ENCODE results near the gene SPSB3. TPM values are rescaled to one million over a fixed set of nuclear protein-coding genes. Genes with fewer than 3 reads are reported as not detected.

SPSB3 gene
- total and polyA plus RNA-seq, 2 of the 4 experiments (the other 2 are of a cell fraction): 9.1 to 30.8 TPM

- DNase-seq: no peak
- BruUV-seq (replicated peaks): no TSS peak
Measured at GRCh38 chr16:1778200-1779179, 3.9 kb downstream of the SPSB3 start.

More at GRCh38 chr16:1778200-1779179, 3.9 kb downstream of the SPSB3 start:
- Histone ChIP-seq H3K4me1 (ENCODE audit: control insufficient read depth, insufficient read depth, low read length) (peaks cover 11% of the 10 kb centered on the region), H3K9me3 (ENCODE audit: control insufficient read depth, insufficient read depth, low read length) (no peaks in the 10 kb centered on the region), H3K4me3 (ENCODE audit: insufficient read depth, low read depth, low read length) (no peak overlapping the region), H3K79me1 (ENCODE audit: low read depth in 1 of 2, low read length in 2 of 2) (peaks cover 9 to 61% of the 10 kb centered on the region in 2 experiments), H2BK20ac (ENCODE audit: low read depth, low read length) (no peak overlapping the region), H3K14ac (replicated peaks; ENCODE audit: low read depth, low read length) (no peak overlapping the region), H4K91ac (ENCODE audit: insufficient read depth, low read depth, low read length) (no peak overlapping the region), H3K27ac (ENCODE audit: insufficient read depth, low read length) (no peak overlapping the region), H2BK120ac (ENCODE audit: low read depth, low read length) (no peak overlapping the region), H3K4me2 (ENCODE audit: low read depth, low read length) (no peak overlapping the region), H3K4ac (ENCODE audit: low read depth, low read length) (no peak overlapping the region), H3K36me3 (ENCODE audit: control insufficient read depth, insufficient read depth, low read length) (peaks cover 31% of the 10 kb centered on the region), H3K9ac (ENCODE audit: low read depth, low read length) (no peak overlapping the region), H2AK5ac (ENCODE audit: low read depth, low read length) (no peak overlapping the region), H3K27me3 (ENCODE audit: control insufficient read depth, insufficient read depth, low read length) (no peaks in the 10 kb centered on the region), H3K18ac (ENCODE audit: low read depth, low read length) (no peak overlapping the region), H3K9me1 (ENCODE audit: insufficient read depth, low read length) (peaks cover 7% of the 10 kb centered on the region; the same call in 1 of the 2 replicates), H4K8ac (ENCODE audit: low read depth in 2 of 2, low read length in 2 of 2) (no peak overlapping the region), H3K23ac (ENCODE audit: low read depth, low read length) (no peak overlapping the region), H3K56ac (ENCODE audit: extremely low read depth, insufficient read depth, low read length) (no peak overlapping the region), H2BK15ac (ENCODE audit: low read depth, low read length) (no peak overlapping the region), H4K5ac (ENCODE audit: low read depth, low read length) (no peak overlapping the region), H2AFZ (replicated peaks; ENCODE audit: low read length, poor library complexity) (peak overlapping the region; percentile 52), H2BK5ac (ENCODE audit: low read depth, low read length, poor library complexity, severe bottlenecking) (no peak overlapping the region), H4K20me1 (ENCODE audit: insufficient read depth, low read length) (peaks cover 16% of the 10 kb centered on the region), H2AK9ac (replicated peaks; ENCODE audit: low read depth, low read length, poor library complexity) (peak overlapping the region; percentile 52)
- TF ChIP-seq NFE2L2 (IDR thresholded peaks at IDR 0.05; ENCODE audit: low read depth, low read length) (no peak), MAFK (IDR thresholded peaks at IDR 0.05; ENCODE audit: low read depth, low read length) (no peak), RCOR1 (IDR thresholded peaks at IDR 0.05; ENCODE audit: insufficient replicate concordance, low read length) (no peak), FOS (IDR thresholded peaks at IDR 0.05; ENCODE audit: low read depth, low read length) (no peak), USF2 (IDR thresholded peaks at IDR 0.05; ENCODE audit: low read depth, low read length) (no peak), RAD21 (IDR thresholded peaks at IDR 0.05; ENCODE audit: low read length) (no peak), CEBPB (IDR thresholded peaks at IDR 0.05; ENCODE audit: low read depth, low read length) (no peak), RFX5 (IDR thresholded peaks at IDR 0.05; ENCODE audit: low read depth, low read length) (no peak), POLR2A (IDR thresholded peaks at IDR 0.05; ENCODE audit: low read depth, low read length) (no peak)
- ATAC-seq (ENCODE audit: low read depth): no peak
- dilution Hi-C loops (cut with HindIII; ENCODE audit: low sequenced_read_pairs, unreplicated experiment) (no loop called here), in situ Hi-C loops (cut with MboI; ENCODE audit: low sequenced_read_pairs) (no loop called here), intact Hi-C loops (cut with micrococcal nuclease) (no loop called here)
- CTCF ChIA-PET: no interaction called here
- POLR2A ChIA-PET (ENCODE audit: unreplicated experiment): no interaction called here
- 84% methylated on average over 12 of the region's 34 CpGs; no CpG with 5 or more reads in 1 of the 2 experiments for WGBS, 2 experiments (ENCODE audit: extremely low coverage in 2 of 2, insufficient read length in 1 of 2)

Data from IMR-90 (cell line).